Gastrocnemius medialis (tissue), 4 donors: ENCODE measurements around the gene PSMA6. TPM values are rescaled to one million over a fixed set of nuclear protein-coding genes. Genes with fewer than 3 reads are reported as not detected.

Source experiments
- ATAC-seq, 2 donors: fragments of 150-250 bp; one replicate each; pipeline ENCODE4 v1.9.1; 2016
- DNase-seq, 2 donors: peaks; one replicate each; pipeline ENCODE4 v3.0.0-alpha.2; 2019
- H3K27ac ChIP-seq, 4 donors: fragments of 200-600 bp; sonication (generic); 1 replicate in 1 of 4; 2 replicates in 3 of 4; pipeline ENCODE4 v1.5.1; 2016 to 2018; ENCODE audit warnings: mild to moderate bottlenecking in 2 of 4, moderate library complexity in 1 of 4
- H3K27me3 ChIP-seq, 3 donors: fragments of 200-600 bp; sonication (generic) in 2 of 3; 1 replicate in 1 of 3; 2 replicates in 2 of 3; pipeline versions ENCODE4 v1.5.1 to v1.6.0; 2016 to 2019; ENCODE audit warnings: mild to moderate bottlenecking in 1 of 3, moderate library complexity in 1 of 3
- H3K36me3 ChIP-seq, 2 donors: fragments of 200-600 bp; sonication (generic) in 1 of 2; one replicate each; pipeline ENCODE4 v1.5.1; 2017 to 2018
- H3K4me1 ChIP-seq, 2 donors: fragments of 200-600 bp; sonication (generic) in 1 of 2; one replicate each; pipeline ENCODE4 v1.5.1; 2016 to 2017; ENCODE audit warnings: mild to moderate bottlenecking in 2 of 2
- H3K4me3 ChIP-seq, 4 donors: fragments of 200-600 bp; sonication (generic) in 3 of 4; 1 replicate in 1 of 4; 2 replicates in 3 of 4; pipeline ENCODE4 v1.5.1; 2016 to 2019; ENCODE audit warnings: mild to moderate bottlenecking in 2 of 4
- H3K9me3 ChIP-seq, 3 donors: fragments of 200-600 bp; sonication (generic) in 2 of 3; 1 replicate in 1 of 3; 2 replicates in 2 of 3; pipeline ENCODE4 v1.5.1; 2016 to 2019
- CTCF ChIP-seq, 5 experiments: fragments of 450-650 bp in 3 of 5; fragments of 200-600 bp in 2 of 5; sonication (generic) in 2 of 5; IDR thresholded peaks in 4 of 5; conservative IDR thresholded peaks in 1 of 5; 1 replicate in 4 of 5; 2 replicates in 1 of 5; pipeline ENCODE4 v1.5.1; 2016 to 2019; ENCODE audit warnings: antibody characterized with exemption in 5 of 5, mild to moderate bottlenecking in 3 of 5, moderate library complexity in 3 of 5
- POLR2A ChIP-seq, 2 donors: fragments of 450-650 bp; IDR thresholded peaks; one replicate each; pipeline ENCODE4 v1.6.1; 2017; ENCODE audit warnings: antibody characterized with exemption in 2 of 2, mild to moderate bottlenecking in 2 of 2, moderate library complexity in 2 of 2
- in situ Hi-C, 4 donors: fragments of 200-750 bp; cut with MboI; loops; one replicate each; pipeline versions ENCODE4 v1.15.0 to v1.8.0; 2017; ENCODE audit warnings: low sequenced_read_pairs in 4 of 4
- intact Hi-C: fragments of 100-400 bp; cut with DNase I; formaldehyde crosslinking; loops from one replicate; pipeline ENCODE4 v1.15.1; 2023; ENCODE audit warnings: low total_unique reads
- total RNA-seq, 4 donors: library from RNA; depleted of rRNA; stranded (reverse); fragments of >200 nt; gene quantifications; one replicate each; pipeline versions ENCODE4 v1.1.0 to v1.2.3, GENCODE V29; 2016

PSMA6 gene
- total RNA-seq, 4 donors from 2014 or later = 323 to 502 (median 464) TPM

DNA sequence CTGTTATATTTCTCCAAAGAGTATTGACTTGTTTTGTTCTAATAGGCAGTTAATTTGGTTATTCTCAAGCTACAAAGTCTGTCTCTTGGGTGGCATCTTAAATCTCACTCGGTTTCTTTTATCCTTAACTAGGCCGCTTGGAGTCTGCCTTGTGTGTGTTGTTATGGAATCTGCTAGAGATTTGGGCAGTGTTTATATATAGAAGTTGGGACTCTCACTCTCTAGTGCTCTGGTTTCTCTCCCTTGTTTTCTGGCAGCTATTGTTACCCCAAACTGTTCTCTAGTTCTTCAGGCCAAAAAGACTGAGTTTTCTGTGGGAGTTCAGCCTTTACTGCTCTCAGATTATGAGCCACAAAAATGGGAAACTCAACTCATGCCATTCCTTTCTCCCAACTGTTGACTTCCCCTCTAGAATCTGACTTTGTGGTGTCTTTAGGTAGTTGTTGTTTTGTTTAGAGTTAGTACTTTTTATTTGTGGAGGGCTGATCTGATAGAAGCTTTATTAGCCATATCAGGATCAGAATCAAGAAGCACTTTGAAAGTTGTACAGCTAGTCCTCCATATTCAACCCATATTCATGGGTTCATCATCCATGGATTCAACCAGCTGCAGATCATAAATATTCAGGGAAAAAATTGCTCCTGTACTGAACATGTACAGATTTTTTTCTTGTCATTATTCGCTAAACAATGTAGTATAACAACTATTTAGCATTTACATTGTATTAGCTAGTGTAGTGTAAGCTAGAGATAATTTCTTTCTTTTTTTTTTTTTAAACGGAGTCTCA lies 11.2 kb downstream of the PSMA6 start:
- Histone ChIP-seq H3K9me3 (no peaks in the 10 kb centered on the region), H3K36me3 (peaks cover 0 to 6% of the 10 kb centered on the region in 2 donors), H3K4me3 (peak overlapping the region in 1 of 4 donors; percentile 4), H3K27me3 (no peaks in the 10 kb centered on the region), H3K27ac (peak overlapping the region; percentile 49 to 85 (median 80)), H3K4me1 (peaks cover 21 to 47% of the 10 kb centered on the region in 2 donors)
- DNase-seq (no peak), ATAC-seq (peak in 1 of 2 donors; percentile 28)
- in situ Hi-C loops = loop anchor here in 1 of 4 donors (10.0 kb wide), 1 partner anchor 179 kb away; the partner anchor contains the start of genes PPP2R3C and PRORP
- TF ChIP-seq CTCF (IDR thresholded peaks at IDR 0.05 in 4 of 5, conservative IDR thresholded peaks at IDR 0.05 in 1 of 5) (no peak), POLR2A (IDR thresholded peaks at IDR 0.05) (no peak)
- intact Hi-C loops = no loop called here

GRCh38 chr14:35304812-35305462 lies 12.8 kb downstream of the PSMA6 start:
- intact Hi-C loops = no loop called here
- H3K4me1 ChIP-seq = peaks cover 12 to 41% of the 10 kb centered on the region in 2 donors

DNA sequence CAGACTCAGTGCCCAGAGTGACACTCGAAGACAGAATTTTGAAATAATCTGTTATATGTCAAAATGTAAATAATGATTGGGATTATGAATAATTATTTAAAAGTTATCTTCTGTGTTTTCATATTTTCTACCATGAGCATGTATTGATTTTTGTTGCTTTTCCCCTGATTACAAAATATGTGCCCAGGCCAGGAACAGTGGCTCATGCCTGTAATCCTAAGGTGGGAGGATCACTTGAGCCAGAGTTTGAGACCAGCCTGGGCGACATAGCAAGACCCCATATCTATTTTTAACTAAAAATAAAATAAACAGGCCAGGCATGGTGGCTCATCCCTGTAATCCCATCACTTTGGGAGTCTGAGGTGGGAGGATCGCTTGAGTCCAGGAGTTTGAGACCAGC lies 13.5 kb downstream of the PSMA6 start:
- no peak for DNase-seq
- H3K4me1 ChIP-seq = peaks cover 7 to 34% of the 10 kb centered on the region in 2 donors

More at GRCh38 chr14:35304812-35305462, 12.8 kb downstream of the PSMA6 start:
- no peak for ATAC-seq
- no peak overlapping the region for H3K4me3 ChIP-seq
- TF ChIP-seq CTCF (IDR thresholded peaks at IDR 0.05 in 4 of 5, conservative IDR thresholded peaks at IDR 0.05 in 1 of 5) (no peak), POLR2A (IDR thresholded peaks at IDR 0.05) (no peak)
- DNase-seq = no peak
- peaks cover 3 to 22% of the 10 kb centered on the region in 2 donors for H3K36me3 ChIP-seq
- in situ Hi-C loops = loop anchor here in 1 of 4 donors (10.0 kb wide), 1 partner anchor 180 kb away; the partner anchor contains the start of genes PPP2R3C and PRORP
- peak overlapping the region in 2 of 4 donors; percentile 14 to 15 for H3K27ac ChIP-seq
- H3K27me3 ChIP-seq = no peaks in the 10 kb centered on the region
- no peaks in the 10 kb centered on the region for H3K9me3 ChIP-seq

DNA sequence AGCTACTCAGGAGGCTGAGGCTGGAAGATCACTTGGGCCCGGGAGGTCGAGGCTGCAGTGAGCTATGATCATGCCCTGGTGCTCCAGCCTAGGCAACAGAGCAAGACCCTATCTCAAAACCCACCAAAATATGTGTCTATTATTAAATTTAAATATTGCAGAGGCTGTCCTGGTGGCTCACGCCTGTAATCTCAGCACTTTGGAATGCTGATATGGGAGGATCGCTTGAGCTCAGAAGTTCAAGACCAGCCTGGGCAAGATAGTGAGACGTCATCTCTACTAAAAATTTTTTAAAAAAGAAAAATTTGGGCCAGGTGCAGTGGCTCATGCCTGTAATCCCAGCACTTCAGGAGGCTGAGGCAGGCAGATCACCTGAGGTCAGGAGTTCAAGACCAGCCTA lies 13.9 kb downstream of the PSMA6 start:
- no peak overlapping the region for H3K4me3 ChIP-seq
- no peaks in the 10 kb centered on the region for H3K27me3 ChIP-seq
- ATAC-seq (no peak), DNase-seq (no peak)
- H3K9me3 ChIP-seq = no peaks in the 10 kb centered on the region
- peak overlapping the region in 1 of 4 donors; percentile 14 for H3K27ac ChIP-seq
- in situ Hi-C loops (loop anchor here in 1 of 4 donors (10.0 kb wide), 1 partner anchor 181 kb away; the partner anchor contains the start of genes PPP2R3C and PRORP), intact Hi-C loops (no loop called here)
- H3K4me1 ChIP-seq = peaks cover 7 to 29% of the 10 kb centered on the region in 2 donors
- TF ChIP-seq CTCF (IDR thresholded peaks at IDR 0.05 in 4 of 5, conservative IDR thresholded peaks at IDR 0.05 in 1 of 5) = no peak
- no peak for TF ChIP-seq POLR2A (IDR thresholded peaks at IDR 0.05)
- H3K36me3 ChIP-seq = peaks cover 3 to 33% of the 10 kb centered on the region in 2 donors

More for the DNA sequence above, 13.5 kb downstream of the PSMA6 start:
- H3K4me3 ChIP-seq = no peak overlapping the region
- no peak for ATAC-seq
- TF ChIP-seq POLR2A (IDR thresholded peaks at IDR 0.05) (no peak), CTCF (IDR thresholded peaks at IDR 0.05 in 4 of 5, conservative IDR thresholded peaks at IDR 0.05 in 1 of 5) (no peak)
- peak overlapping the region in 1 of 4 donors; percentile 14 for H3K27ac ChIP-seq
- H3K36me3 ChIP-seq = peaks cover 3 to 29% of the 10 kb centered on the region in 2 donors
- intact Hi-C loops = no loop called here
- in situ Hi-C loops = loop anchor here in 1 of 4 donors (10.0 kb wide), 1 partner anchor 181 kb away; the partner anchor contains the start of genes PPP2R3C and PRORP
- no peaks in the 10 kb centered on the region for H3K9me3 ChIP-seq
- no peaks in the 10 kb centered on the region for H3K27me3 ChIP-seq
